ENCODE measurements around the gene ANGEL2.

GRCh38 chr1:212951126-212951946 is 64.3 kb downstream of the ANGEL2 start:
- TF ChIP-seq JUND (CRISPR knock-in tag; IDR thresholded peaks at IDR 0.05) (no peak), ZFAT (CRISPR knock-in tag; conservative IDR thresholded peaks at IDR 0.05) (no peak)

Measured in HepG2 (cell line).